Astrocyte (in vitro differentiated cells and primary cell): Measurements from ENCODE around the gene ST6GALNAC4. TPM values are rescaled to one million over a fixed set of nuclear protein-coding genes. Genes with fewer than 3 reads are reported as not detected.
A peak's percentile ranks its signal among the peaks of the same experiment; 100 is the strongest.

Source experiments
- DNase-seq: peaks from one replicate; pipeline ENCODE4 v3.0.0-alpha.2; 2010; ENCODE audit warnings: low read depth
- FAIRE-seq: peaks from 2 replicates; lab custom pipeline; 2011; peaks lifted over from hg19 to GRCh38; lab: Jason Lieb, UNC
- H2AFZ ChIP-seq: 2 replicates; pipeline ENCODE4 v1.6.0; 2012; ENCODE audit warnings: low read depth, low read length, inconsistent platforms
- H3K27ac ChIP-seq: 2 replicates; pipeline ENCODE4 v1.5.1; 2011; ENCODE audit warnings: low read depth, low read length, inconsistent platforms
- H3K27me3 ChIP-seq: 2 replicates; pipeline ENCODE4 v1.6.0; 2011; ENCODE audit warnings: low read length, inconsistent platforms; ENCODE audit not compliant: insufficient read depth
- H3K36me3 ChIP-seq: 2 replicates; pipeline ENCODE4 v1.5.1; 2011; ENCODE audit warnings: low read length, inconsistent platforms; ENCODE audit not compliant: insufficient read depth
- H3K4me1 ChIP-seq: 2 replicates; pipeline ENCODE4 v1.5.1; 2011; ENCODE audit warnings: low read length, inconsistent platforms; ENCODE audit not compliant: insufficient read depth
- H3K4me2 ChIP-seq: 2 replicates; pipeline ENCODE4 v1.6.0; 2012; ENCODE audit warnings: low read length, inconsistent platforms
- H3K4me3 ChIP-seq: 2 replicates; pipeline ENCODE4 v1.5.1; 2011; ENCODE audit warnings: low read depth, mild to moderate bottlenecking, low read length, inconsistent platforms; ENCODE audit not compliant: insufficient read depth
- H3K79me2 ChIP-seq: 2 replicates; pipeline ENCODE4 v1.6.0; 2012; ENCODE audit warnings: mild to moderate bottlenecking, low read length, inconsistent platforms; ENCODE audit not compliant: insufficient read depth
- H3K9ac ChIP-seq: 2 replicates; pipeline ENCODE4 v1.6.0; 2012; ENCODE audit warnings: mild to moderate bottlenecking, low read length, inconsistent platforms
- H3K9me3 ChIP-seq: 2 replicates; pipeline ENCODE4 v1.5.1; 2012; ENCODE audit warnings: low read depth, mild to moderate bottlenecking, low read length, inconsistent platforms; ENCODE audit not compliant: insufficient read depth
- H4K20me1 ChIP-seq: 2 replicates; pipeline ENCODE4 v1.6.0; 2012; ENCODE audit warnings: low read length, inconsistent platforms; ENCODE audit not compliant: insufficient read depth
- H3K27ac Mint-ChIP-seq: one replicate; pipeline ENCODE4 v1.8.0; 2021; ENCODE audit warnings: mild to moderate bottlenecking, mixed read lengths; ENCODE audit not compliant: unreplicated experiment
- H3K27me3 Mint-ChIP-seq: one replicate; pipeline ENCODE4 v1.8.0; 2021; ENCODE audit warnings: low read depth, mixed read lengths; ENCODE audit not compliant: unreplicated experiment
- H3K36me3 Mint-ChIP-seq: one replicate; pipeline ENCODE4 v1.8.0; 2021; ENCODE audit warnings: low read depth, mixed read lengths; ENCODE audit not compliant: unreplicated experiment
- H3K4me1 Mint-ChIP-seq: one replicate; pipeline ENCODE4 v1.8.0; 2021; ENCODE audit warnings: low read depth, mixed read lengths; ENCODE audit not compliant: unreplicated experiment
- H3K4me3 Mint-ChIP-seq: one replicate; pipeline ENCODE4 v1.8.0; 2021; ENCODE audit warnings: mild to moderate bottlenecking, moderate library complexity, mixed read lengths; ENCODE audit not compliant: unreplicated experiment
- H3K9me3 Mint-ChIP-seq: one replicate; pipeline ENCODE4 v1.8.0; 2021; ENCODE audit warnings: mild to moderate bottlenecking, mixed read lengths; ENCODE audit not compliant: unreplicated experiment
- CTCF ChIP-seq: IDR thresholded peaks from 2 replicates; pipeline ENCODE4 v1.5.1; 2011; ENCODE audit warnings: low read depth, mild to moderate bottlenecking, inconsistent platforms, low read length, moderate library complexity; ENCODE audit not compliant: insufficient read depth
- EZH2 ChIP-seq: IDR thresholded peaks from 2 replicates; pipeline ENCODE4 v1.6.1; 2012; ENCODE audit warnings: mild to moderate bottlenecking, low read length, inconsistent platforms; ENCODE audit not compliant: insufficient read depth
- total RNA-seq: library from RNA; stranded (reverse); gene quantifications from 2 replicates; pipeline ENCODE4 v1.2.1, GENCODE V29; 2021

Gene ST6GALNAC4
- total RNA-seq, 1 donor from 2014 or later = 14.5 TPM

GRCh38 chr9:127915801-127916719, 781 bp downstream of the ST6GALNAC4 start:
- no peak for DNase-seq
- H3K4me1 Mint-ChIP-seq = peaks cover 15% of the 10 kb centered on the region
- FAIRE-seq = no peak
- TF ChIP-seq EZH2 (no peak), CTCF (no peak)
- no peaks in the 10 kb centered on the region for H3K27me3 ChIP-seq
- H3K4me3 Mint-ChIP-seq = peak overlapping the region; percentile 84
- H3K9ac ChIP-seq = peak overlapping the region; percentile 82
- H3K27ac ChIP-seq = peak overlapping the region; percentile 0
- H3K36me3 Mint-ChIP-seq = peaks cover 9% of the 10 kb centered on the region
- H3K4me1 ChIP-seq = peaks cover 33% of the 10 kb centered on the region
- no peaks in the 10 kb centered on the region for H4K20me1 ChIP-seq
- no peak overlapping the region for H3K27ac Mint-ChIP-seq
- H3K9me3 ChIP-seq = no peaks in the 10 kb centered on the region
- H3K4me2 ChIP-seq = peak overlapping the region; percentile 90
- H3K79me2 ChIP-seq = peaks cover 8% of the 10 kb centered on the region
- peaks cover 3% of the 10 kb centered on the region for H3K36me3 ChIP-seq
- H3K27me3 Mint-ChIP-seq = no peaks in the 10 kb centered on the region
- no peaks in the 10 kb centered on the region for H3K9me3 Mint-ChIP-seq
- H3K4me3 ChIP-seq = peak overlapping the region; percentile 70
- H2AFZ ChIP-seq = peak overlapping the region; percentile 87

GRCh38 chr9:127915325-127915752, 1.5 kb downstream of the ST6GALNAC4 start:
- no peak overlapping the region for H3K27ac ChIP-seq
- H3K4me3 Mint-ChIP-seq = no peak overlapping the region
- no peak for FAIRE-seq

More at GRCh38 chr9:127915325-127915752, 1.5 kb downstream of the ST6GALNAC4 start:
- Mint-ChIP-seq H3K9me3 (no peaks in the 10 kb centered on the region), H3K36me3 (peaks cover 14% of the 10 kb centered on the region), H3K4me1 (peaks cover 15% of the 10 kb centered on the region), H3K27ac (no peak overlapping the region), H3K27me3 (peaks cover 4% of the 10 kb centered on the region)
- TF ChIP-seq EZH2 (no peak), CTCF (no peak)
- H4K20me1 ChIP-seq = no peaks in the 10 kb centered on the region
- H3K9me3 ChIP-seq = no peaks in the 10 kb centered on the region
- peaks cover 33% of the 10 kb centered on the region for H3K4me1 ChIP-seq
- H3K36me3 ChIP-seq = peaks cover 3% of the 10 kb centered on the region
- no peak overlapping the region for H3K9ac ChIP-seq
- H2AFZ ChIP-seq = no peak overlapping the region
- H3K4me2 ChIP-seq = peak overlapping the region; percentile 90
- no peaks in the 10 kb centered on the region for H3K27me3 ChIP-seq
- H3K79me2 ChIP-seq = peaks cover 8% of the 10 kb centered on the region
- no peak overlapping the region for H3K4me3 ChIP-seq
- DNase-seq = no peak
